ENCODE measurements around the gene SH3TC2.

Gene SH3TC2

DNA sequence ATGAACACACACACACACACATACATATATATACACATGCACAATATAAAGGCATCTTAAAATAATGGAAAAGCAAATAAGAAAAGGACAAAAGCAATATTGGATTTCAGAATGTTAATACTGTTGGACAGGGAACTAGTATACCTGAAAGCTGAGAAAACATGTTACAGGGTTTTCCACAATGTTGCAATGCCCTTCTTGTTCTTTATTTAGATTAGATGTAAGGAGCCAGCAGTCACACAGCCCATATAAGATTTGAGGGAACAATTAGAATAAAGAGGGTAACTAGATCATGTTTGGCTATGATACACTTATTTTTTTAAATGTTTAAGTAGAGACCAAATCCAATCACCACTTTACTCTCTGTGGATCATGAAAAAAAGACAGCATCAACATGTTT lies 61.7 kb downstream of the SH3TC2 start:
- no peak overlapping the region for H3K4me3 ChIP-seq (replicated peaks in 1 of 2; ENCODE audit: low read depth in 2 of 2, low read length in 2 of 2)
- TF ChIP-seq, protein P1, sequence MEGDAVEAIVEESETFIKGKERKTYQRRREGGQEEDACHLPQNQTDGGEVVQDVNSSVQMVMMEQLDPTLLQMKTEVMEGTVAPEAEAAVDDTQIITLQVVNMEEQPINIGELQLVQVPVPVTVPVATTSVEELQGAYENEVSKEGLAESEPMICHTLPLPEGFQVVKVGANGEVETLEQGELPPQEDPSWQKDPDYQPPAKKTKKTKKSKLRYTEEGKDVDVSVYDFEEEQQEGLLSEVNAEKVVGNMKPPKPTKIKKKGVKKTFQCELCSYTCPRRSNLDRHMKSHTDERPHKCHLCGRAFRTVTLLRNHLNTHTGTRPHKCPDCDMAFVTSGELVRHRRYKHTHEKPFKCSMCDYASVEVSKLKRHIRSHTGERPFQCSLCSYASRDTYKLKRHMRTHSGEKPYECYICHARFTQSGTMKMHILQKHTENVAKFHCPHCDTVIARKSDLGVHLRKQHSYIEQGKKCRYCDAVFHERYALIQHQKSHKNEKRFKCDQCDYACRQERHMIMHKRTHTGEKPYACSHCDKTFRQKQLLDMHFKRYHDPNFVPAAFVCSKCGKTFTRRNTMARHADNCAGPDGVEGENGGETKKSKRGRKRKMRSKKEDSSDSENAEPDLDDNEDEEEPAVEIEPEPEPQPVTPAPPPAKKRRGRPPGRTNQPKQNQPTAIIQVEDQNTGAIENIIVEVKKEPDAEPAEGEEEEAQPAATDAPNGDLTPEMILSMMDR (IDR thresholded peaks at IDR 0.05; ENCODE audit: low read depth, low read length), result no peak
- DNase-seq (ENCODE audit: low read depth in 2 of 2), result peak in 1 of 2 donors; percentile 57

DNA sequence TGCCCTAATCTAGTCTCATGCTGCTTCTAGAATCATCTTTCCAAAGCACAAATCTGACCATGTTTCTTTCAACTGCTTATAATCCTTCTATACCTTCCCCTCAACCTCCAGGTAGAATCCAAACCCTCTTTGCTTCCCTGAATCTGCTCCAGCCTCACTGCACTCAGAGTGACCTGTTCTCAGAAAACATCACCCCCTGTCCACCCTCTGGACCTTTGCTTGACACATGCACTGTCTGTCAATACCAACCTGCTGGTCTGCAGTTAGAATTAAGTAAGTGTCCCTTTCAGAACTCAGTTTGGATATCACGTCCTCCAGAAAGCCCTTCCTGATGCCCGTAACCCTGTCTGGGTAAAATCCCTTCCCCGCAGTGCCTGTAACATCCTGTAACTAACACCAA lies 63.1 kb downstream of the SH3TC2 start:
- DNase-seq (ENCODE audit: low read depth in 2 of 2), result no peak
- H3K4me3 ChIP-seq (replicated peaks in 1 of 2; ENCODE audit: low read depth in 2 of 2, low read length in 2 of 2), result no peak overlapping the region
- TF ChIP-seq, protein P1 (IDR thresholded peaks at IDR 0.05; ENCODE audit: low read depth, low read length), result no peak

DNA sequence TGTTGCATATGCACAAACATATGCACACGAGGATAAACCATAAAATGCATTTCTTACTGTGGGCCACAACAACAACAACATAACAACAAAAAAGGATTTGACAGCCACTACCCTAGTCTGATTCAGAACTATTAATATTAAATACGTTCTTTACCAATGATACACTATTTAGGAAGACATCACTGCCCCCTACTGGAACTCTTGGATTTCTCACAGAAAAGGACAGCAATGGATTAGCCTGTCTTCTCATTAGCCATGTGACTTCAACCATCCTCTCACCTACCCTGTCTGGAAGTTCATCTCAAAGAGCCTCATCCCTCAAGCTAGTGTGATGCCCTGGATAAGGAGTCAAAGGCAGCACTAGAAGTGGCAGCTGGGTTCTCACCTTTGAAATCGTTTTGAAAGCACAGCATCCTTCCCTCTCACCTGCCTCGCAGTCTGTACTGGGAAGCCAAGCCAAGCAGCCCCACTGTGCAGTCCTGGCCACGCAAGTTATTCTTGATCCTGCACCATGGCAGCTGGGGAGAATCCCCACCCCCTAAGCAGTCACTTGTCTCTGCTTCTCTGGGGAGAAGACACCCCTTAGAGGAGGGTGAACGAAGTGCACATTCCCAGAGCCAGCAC lies 64.6 kb downstream of the SH3TC2 start:
- no peak overlapping the region for H3K4me3 ChIP-seq (replicated peaks in 1 of 2; ENCODE audit: low read depth in 2 of 2, low read length in 2 of 2)
- TF ChIP-seq, protein P1 (IDR thresholded peaks at IDR 0.05; ENCODE audit: low read depth, low read length), result peak; percentile 62
- peak; percentile 76 to 88 for DNase-seq (ENCODE audit: low read depth in 2 of 2)

DNA sequence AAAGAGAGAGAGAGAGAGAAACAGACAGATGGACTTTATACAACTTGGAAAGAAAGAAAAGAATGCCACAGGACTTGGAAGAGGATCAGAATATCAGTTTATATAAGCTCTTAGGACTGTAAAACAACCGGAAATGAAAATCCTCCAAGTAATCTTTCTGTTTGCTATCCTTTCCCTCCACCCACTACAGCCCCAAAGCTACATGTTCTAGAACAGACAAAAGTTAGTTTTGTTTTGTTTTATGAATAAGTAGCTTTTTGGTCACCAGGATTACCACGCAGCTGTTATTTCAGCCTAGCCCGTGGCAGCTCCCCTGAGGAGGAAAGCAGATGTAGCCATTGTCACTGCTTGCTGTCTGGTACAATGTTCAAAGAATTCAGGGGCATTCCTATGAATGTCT lies 66.6 kb downstream of the SH3TC2 start:
- TF ChIP-seq, protein P1 (IDR thresholded peaks at IDR 0.05; ENCODE audit: low read depth, low read length), result no peak
- no peak for DNase-seq (ENCODE audit: low read depth in 2 of 2)
- H3K4me3 ChIP-seq (replicated peaks in 1 of 2; ENCODE audit: low read depth in 2 of 2, low read length in 2 of 2), result no peak overlapping the region

DNA sequence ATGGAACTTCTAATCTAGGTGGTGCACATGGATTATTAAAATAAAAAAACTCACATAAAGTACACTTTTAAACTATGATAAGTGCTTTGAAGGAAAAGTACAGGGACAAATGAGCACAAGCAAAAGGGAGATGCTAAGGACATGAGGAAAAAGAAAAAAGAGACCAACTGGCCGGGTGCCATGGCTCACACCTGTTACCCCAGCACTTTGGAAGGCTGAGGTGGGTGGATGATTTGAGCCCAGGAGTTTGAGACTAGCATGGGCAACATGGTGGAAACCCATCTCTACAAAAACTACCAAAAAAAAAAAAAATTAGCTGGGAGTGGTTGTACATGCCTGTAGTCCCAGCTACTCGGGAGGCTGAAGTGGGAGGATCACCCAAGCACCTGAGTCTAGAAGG lies 67.1 kb downstream of the SH3TC2 start:
- TF ChIP-seq, protein P1 (IDR thresholded peaks at IDR 0.05; ENCODE audit: low read depth, low read length), result no peak
- DNase-seq (ENCODE audit: low read depth in 2 of 2), result no peak
- H3K4me3 ChIP-seq (replicated peaks in 1 of 2; ENCODE audit: low read depth in 2 of 2, low read length in 2 of 2), result no peak overlapping the region

DNA sequence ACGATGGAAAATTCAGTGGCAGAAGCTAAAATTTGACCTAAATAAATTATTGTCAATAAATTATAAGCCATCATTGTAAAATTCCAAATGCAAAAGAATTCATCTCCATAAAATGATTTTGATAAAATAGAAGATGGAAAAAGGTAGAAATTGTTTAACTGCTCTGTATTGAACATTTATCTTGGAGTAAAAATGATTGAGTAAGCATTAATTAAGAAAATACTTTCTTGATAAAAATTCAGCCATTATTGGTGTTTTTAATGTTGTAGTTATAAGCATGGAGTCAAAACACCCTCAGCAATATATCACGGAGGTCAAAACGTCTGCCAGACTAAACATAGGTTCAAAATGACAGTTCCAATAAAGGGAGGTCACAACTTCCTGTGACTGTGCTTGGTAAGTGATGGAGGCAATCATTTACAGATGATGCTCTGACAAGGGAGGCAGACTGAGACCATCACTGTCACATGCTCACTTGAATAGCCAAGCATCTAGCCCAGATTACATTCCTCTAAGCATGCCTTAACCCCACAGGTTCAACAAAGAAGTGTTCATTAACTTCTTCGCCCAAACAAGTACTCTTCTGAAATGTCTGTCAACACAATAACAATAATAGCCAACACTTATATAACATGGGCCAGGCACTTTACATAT lies 69.5 kb downstream of the SH3TC2 start:
- no peak for DNase-seq (ENCODE audit: low read depth in 2 of 2)
- TF ChIP-seq, protein P1 (IDR thresholded peaks at IDR 0.05; ENCODE audit: low read depth, low read length), result no peak
- H3K4me3 ChIP-seq (replicated peaks in 1 of 2; ENCODE audit: low read depth in 2 of 2, low read length in 2 of 2), result no peak overlapping the region
